NT2/D1 (cell line): Measurements from ENCODE around the gene CYTH3.
"Not testable (repeated sequence)": the region's sequence is repeated elsewhere in the genome, so short reads cannot be mapped to it uniquely, and the experiment has no call there.

Experiments
- DNase-seq: peaks from one replicate; pipeline ENCODE4 v3.0.0-alpha.2; 2011; ENCODE audit warnings: low read depth, low spot score
- H3K27me3 ChIP-seq: 2 replicates; pipeline ENCODE4 v1.6.0; 2011; ENCODE audit warnings: mild to moderate bottlenecking; ENCODE audit not compliant: insufficient read length, insufficient read depth
- H3K36me3 ChIP-seq: 2 replicates; pipeline ENCODE4 v1.6.1; 2011; ENCODE audit warnings: mild to moderate bottlenecking, low read length, mixed read lengths; ENCODE audit not compliant: insufficient read depth, insufficient read length
- H3K4me1 ChIP-seq: 2 replicates; pipeline ENCODE4 v1.5.1; 2011; ENCODE audit not compliant: insufficient read depth, insufficient read length
- H3K4me3 ChIP-seq: 2 replicates; pipeline ENCODE4 v1.5.1; 2011; ENCODE audit warnings: low read depth; ENCODE audit not compliant: insufficient read length
- H3K9ac ChIP-seq: 2 replicates; pipeline ENCODE4 v1.6.0; 2011; ENCODE audit warnings: low read depth; ENCODE audit not compliant: insufficient read length
- H3K9me3 ChIP-seq: 2 replicates; pipeline ENCODE4 v1.5.1; 2011; ENCODE audit warnings: mild to moderate bottlenecking, low read length; ENCODE audit not compliant: insufficient read depth
- SUZ12 ChIP-seq: IDR thresholded peaks from 2 replicates; pipeline ENCODE4 v1.6.1; 2011; ENCODE audit not compliant: insufficient read length, insufficient read depth; ENCODE audit errors: extremely low read depth
- YY1 ChIP-seq: IDR thresholded peaks from 2 replicates; pipeline ENCODE4 v1.6.1; 2011; ENCODE audit not compliant: insufficient read length, insufficient read depth
- ZNF274 ChIP-seq: IDR thresholded peaks from 2 replicates; pipeline ENCODE4 v1.6.1; 2011; ENCODE audit warnings: mild to moderate bottlenecking, low read depth, low read length

The CYTH3 gene

GRCh38 chr7:6200971-6201370, 71.5 kb downstream of the CYTH3 start:
- H3K9me3 ChIP-seq = no peaks in the 10 kb centered on the region
- no peaks in the 10 kb centered on the region for H3K27me3 ChIP-seq
- no peak overlapping the region for H3K4me3 ChIP-seq
- H3K9ac ChIP-seq = no peak overlapping the region
- TF ChIP-seq ZNF274 (no peak), SUZ12 (no peak), YY1 (no peak)
- DNase-seq = no peak
- no peaks in the 10 kb centered on the region for H3K4me1 ChIP-seq
- H3K36me3 ChIP-seq = no peaks in the 10 kb centered on the region

- TF ChIP-seq SUZ12 (no peak), ZNF274 (no peak), YY1 (no peak)
- H3K36me3 ChIP-seq = no peaks in the 10 kb centered on the region
- H3K9me3 ChIP-seq = no peaks in the 10 kb centered on the region
- peak; percentile 50 for DNase-seq
- H3K27me3 ChIP-seq = no peaks in the 10 kb centered on the region
- no peaks in the 10 kb centered on the region for H3K4me1 ChIP-seq
- no peak overlapping the region for H3K9ac ChIP-seq
- H3K4me3 ChIP-seq = no peak overlapping the region
Observed at GRCh38 chr7:6198689-6199595, 73.5 kb downstream of the CYTH3 start.

GRCh38 chr7:6197801-6198551, 74.4 kb downstream of the CYTH3 start:
- Histone ChIP-seq H3K36me3 (no peaks in the 10 kb centered on the region), H3K4me3 (no peak overlapping the region), H3K27me3 (no peaks in the 10 kb centered on the region), H3K9me3 (no peaks in the 10 kb centered on the region), H3K9ac (no peak overlapping the region), H3K4me1 (no peaks in the 10 kb centered on the region)
- no peak for DNase-seq
- TF ChIP-seq SUZ12 (no peak), ZNF274 (no peak), YY1 (no peak)

GRCh38 chr7:6193709-6194108, 78.7 kb downstream of the CYTH3 start:
- no peak for TF ChIP-seq YY1
- no peak for TF ChIP-seq ZNF274
- TF ChIP-seq SUZ12 = no peak
- Histone ChIP-seq H3K4me1 (no peaks in the 10 kb centered on the region), H3K9me3 (no peaks in the 10 kb centered on the region), H3K36me3 (peaks cover 8% of the 10 kb centered on the region), H3K4me3 (no peak overlapping the region), H3K9ac (no peak overlapping the region), H3K27me3 (no peaks in the 10 kb centered on the region)
- DNase-seq = no peak

GRCh38 chr7:6190563-6190962, 81.9 kb downstream of the CYTH3 start:
- not testable (repeated sequence) for H3K9ac ChIP-seq, H3K27me3 ChIP-seq, H3K9me3 ChIP-seq, H3K4me1 ChIP-seq, H3K4me3 ChIP-seq, DNase-seq
- peaks cover 31% of the 10 kb centered on the region for H3K36me3 ChIP-seq

- no peak overlapping the region for H3K4me3 ChIP-seq
- no peak for DNase-seq
- no peaks in the 10 kb centered on the region for H3K4me1 ChIP-seq
- H3K9ac ChIP-seq = no peak overlapping the region
- no peaks in the 10 kb centered on the region for H3K27me3 ChIP-seq
- H3K36me3 ChIP-seq = peaks cover 34% of the 10 kb centered on the region
- H3K9me3 ChIP-seq = no peaks in the 10 kb centered on the region
- no peak for TF ChIP-seq YY1
- no peak for TF ChIP-seq ZNF274
- TF ChIP-seq SUZ12 = no peak
Observed at GRCh38 chr7:6188389-6188788, 84.0 kb downstream of the CYTH3 start.

- Histone ChIP-seq H3K4me1 (no peaks in the 10 kb centered on the region), H3K9ac (no peak overlapping the region), H3K27me3 (no peaks in the 10 kb centered on the region), H3K4me3 (no peak overlapping the region), H3K36me3 (peaks cover 39% of the 10 kb centered on the region), H3K9me3 (no peaks in the 10 kb centered on the region)
- no peak for DNase-seq
- TF ChIP-seq ZNF274 (no peak), SUZ12 (no peak), YY1 (no peak)
Observed at GRCh38 chr7:6186577-6186976, 85.8 kb downstream of the CYTH3 start.
